ENCODE results near the gene HIPK2.

HIPK2 gene

GRCh38 chr7:139543801-139544603, 233.8 kb downstream of the HIPK2 start:
- DNase-seq (ENCODE audit: low read depth in 2 of 3, low spot score in 1 of 3) = no peak

DNA sequence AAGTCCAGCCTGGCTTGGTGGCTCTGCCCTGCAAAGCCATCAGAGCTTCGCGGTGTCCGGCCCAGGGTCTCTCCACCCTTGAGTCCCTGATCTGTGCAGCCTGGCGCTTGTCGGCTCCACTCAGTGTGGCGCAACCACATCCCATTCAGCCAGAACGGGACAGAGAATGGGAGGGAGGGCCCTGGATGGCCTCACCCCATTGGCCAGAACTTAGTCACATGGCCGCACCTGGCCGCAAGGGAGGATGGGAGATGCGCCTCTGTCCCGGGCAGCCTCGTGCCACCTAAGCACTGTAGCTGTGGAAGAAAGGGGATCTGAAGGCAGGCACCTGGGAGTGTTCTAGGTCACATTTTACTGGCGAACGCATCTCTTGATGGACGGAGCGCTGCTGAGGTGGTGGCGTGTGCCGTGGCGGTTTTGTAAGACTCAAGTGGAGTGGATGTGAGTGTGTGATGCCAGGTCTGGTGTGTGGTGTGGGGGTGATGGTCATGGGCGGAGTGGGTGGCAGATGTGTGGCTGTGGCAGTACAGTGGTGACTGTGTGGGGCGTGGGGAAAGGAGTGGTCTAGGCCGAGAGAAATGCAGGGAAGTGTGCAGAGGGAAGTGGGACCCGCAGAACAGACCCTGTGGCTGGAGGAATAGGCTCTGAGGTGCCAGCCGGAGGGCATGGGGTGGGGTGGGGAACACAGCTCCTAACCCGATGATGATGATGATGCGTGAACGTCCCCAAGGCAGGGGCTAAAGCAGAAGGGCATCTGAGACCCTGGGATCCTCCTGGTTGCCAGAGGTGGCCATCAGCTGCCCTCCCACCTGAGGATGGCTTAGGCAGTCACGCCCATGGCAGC, 235.3 kb downstream of the HIPK2 start:
- no peak for DNase-seq (ENCODE audit: low read depth in 2 of 3, low spot score in 1 of 3)

DNA sequence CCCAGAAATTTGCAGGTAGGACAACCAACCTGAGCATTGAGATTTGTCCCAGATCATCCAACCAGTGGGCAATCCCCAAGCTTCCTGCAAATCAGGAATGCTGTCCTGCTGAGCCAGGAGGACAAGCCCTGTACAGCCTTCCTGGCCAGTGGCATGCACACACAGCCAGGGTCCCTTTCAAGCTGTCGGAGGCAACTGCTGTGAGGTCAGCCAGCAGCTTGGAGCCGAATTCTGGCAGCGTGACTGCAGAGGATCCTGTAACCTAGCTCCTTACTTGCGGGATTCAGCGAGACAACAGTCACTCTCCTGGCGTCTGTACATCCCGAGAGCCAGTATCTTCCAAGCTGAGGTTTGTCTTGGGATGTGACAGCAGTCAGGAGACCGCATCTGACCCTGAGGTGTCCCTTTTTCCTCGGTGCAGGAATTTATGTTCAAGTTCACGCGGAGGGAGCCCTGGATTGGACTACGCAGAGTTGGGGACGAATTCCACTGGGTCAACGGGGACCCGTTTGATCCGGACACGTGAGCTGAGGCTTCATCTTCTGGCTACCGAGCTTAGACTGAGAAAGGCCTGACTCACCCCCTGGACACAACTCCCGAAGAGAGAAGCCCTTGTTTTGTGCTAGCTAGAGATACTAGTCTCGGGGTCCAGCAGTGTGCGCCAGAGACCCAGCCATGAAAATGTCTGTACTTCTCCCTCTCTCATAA, 236.0 kb downstream of the HIPK2 start:
- no peak for DNase-seq (ENCODE audit: low read depth in 2 of 3, low spot score in 1 of 3)

DNA sequence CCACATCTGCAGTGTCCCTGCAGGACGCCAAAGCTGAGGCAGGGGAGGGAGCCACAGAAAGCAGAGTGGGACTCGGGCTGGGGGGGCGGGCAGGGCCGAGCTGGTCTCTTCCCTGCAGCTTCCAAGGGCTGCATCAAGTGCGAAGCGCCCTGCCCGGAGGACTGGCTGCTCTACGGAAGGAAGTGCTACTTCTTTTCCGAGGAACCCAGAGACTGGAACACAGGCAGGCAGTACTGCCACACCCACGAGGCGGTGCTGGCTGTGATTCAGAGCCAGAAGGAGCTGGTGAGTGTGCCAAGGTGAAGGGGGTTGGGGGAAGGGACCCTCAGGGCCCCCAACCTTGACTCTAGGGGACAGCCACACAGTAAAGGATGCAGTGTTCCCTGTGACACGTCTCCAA, 237.6 kb downstream of the HIPK2 start:
- no peak for DNase-seq (ENCODE audit: low read depth in 2 of 3, low spot score in 1 of 3)

GRCh38 chr7:139538881-139539635, 238.7 kb downstream of the HIPK2 start:
- no peak for DNase-seq (ENCODE audit: low read depth in 2 of 3, low spot score in 1 of 3)

- DNase-seq (ENCODE audit: low read depth in 2 of 3, low spot score in 1 of 3) = no peak
Measured at GRCh38 chr7:139536152-139536551, 241.6 kb downstream of the HIPK2 start.

DNA sequence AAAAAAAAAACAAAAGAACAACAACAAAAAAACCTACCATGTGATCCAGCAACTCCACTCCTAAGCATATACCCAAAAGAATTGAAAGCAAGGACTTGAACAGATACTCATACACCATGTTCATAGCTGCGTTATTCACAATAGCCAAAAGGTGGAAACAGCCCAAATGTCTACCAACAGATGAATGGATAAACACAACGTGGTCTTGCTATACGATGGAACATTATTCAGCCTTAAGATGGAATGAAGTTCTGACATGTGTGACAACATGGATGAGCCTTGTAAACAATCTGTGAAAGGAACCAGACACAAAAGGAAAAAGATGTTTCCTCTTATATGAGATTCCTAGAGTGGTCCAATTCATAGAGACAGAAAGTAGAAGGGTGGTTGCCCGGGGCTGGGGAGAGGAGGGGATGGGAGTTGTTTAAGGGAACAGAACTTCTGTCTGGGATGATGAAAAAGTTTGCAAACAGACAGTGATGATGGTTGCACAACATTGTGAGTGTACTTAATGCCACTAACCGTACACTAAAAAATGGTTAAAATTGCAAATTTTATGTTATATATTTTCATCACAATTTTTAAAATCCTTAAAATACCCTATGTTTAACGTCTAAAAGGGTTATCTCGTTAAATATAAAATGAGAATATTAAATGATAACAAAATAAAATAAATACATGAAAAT, 242.7 kb downstream of the HIPK2 start:
- DNase-seq (ENCODE audit: low read depth in 2 of 3, low spot score in 1 of 3) = no peak

- DNase-seq (ENCODE audit: low read depth in 2 of 3, low spot score in 1 of 3) = no peak
Measured at GRCh38 chr7:139534096-139534495, 243.7 kb downstream of the HIPK2 start.

DNA sequence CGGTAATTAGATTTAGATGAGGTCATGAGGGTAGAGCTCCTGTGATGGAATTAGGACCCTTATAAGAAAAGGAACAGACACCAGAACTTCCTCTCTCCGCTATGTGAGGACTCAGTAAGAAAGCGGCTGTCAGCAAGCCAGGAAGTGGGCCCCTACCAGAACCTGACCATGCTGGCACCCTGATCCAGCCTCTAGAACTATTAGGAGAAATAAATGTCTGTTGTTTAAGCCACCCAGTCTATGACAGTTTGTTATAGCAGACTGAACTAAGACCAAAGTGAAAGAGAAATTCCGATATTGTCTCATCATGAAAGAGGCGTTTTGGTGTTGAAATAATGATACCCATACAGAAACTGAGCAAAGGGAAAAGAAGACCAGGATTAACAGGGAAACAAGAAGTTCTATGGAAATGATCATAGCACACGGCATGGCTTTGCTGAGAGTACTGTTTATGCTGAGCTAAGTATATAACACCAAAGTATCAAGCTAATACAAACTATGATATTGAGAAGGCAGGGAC, 245.1 kb downstream of the HIPK2 start:
- no peak for DNase-seq (ENCODE audit: low read depth in 2 of 3, low spot score in 1 of 3)

- no peak for DNase-seq (ENCODE audit: low read depth in 2 of 3, low spot score in 1 of 3)
Measured at GRCh38 chr7:139531094-139531493, 246.7 kb downstream of the HIPK2 start.

DNA sequence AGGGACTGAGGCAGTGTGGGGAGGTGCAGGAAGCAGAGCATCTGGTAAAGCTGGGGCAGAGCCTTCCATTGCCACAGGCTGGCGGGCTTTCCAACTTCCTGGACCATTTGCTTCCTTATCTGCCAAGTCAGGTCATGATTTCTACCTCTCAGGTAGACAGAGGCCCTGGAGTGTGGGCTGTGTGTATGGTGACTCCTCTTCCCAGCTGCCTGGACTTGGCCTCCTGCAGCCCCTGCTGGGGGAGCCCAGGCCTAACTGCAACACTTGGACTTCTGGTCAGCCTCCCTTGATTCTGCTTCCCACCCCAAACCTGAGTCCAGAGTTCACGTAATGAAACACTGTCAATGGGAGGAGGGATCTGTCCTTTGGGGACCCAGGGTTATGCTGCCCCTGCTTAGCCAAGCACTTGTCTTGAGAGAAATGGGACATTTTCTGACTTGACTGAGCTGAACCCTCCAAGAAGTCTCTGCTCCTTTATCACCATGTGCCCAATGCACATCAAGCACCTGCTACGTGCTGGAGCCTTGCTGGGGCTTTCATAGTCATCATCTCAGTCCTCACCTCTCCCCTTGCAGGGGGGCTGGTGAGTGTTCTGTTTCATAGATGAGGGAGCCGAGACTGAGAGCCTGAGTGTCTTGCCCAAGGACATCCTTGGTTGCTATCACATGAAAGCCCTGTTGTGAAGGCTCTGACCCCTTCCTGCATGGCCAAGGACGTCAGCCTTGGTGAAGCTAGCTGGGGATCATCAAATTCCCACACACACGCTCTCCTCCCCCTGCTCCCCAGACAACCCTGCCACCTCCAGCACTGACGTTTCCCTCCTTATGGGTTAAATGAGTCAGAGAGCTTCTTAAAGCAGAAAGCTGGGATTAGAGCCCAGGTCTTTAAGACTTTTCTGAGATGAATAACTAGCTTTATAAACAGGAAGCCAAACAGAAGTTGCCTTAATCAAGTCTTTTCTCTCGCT, 250.9 kb downstream of the HIPK2 start:
- DNase-seq (ENCODE audit: low read depth in 2 of 3, low spot score in 1 of 3) = no peak

DNA sequence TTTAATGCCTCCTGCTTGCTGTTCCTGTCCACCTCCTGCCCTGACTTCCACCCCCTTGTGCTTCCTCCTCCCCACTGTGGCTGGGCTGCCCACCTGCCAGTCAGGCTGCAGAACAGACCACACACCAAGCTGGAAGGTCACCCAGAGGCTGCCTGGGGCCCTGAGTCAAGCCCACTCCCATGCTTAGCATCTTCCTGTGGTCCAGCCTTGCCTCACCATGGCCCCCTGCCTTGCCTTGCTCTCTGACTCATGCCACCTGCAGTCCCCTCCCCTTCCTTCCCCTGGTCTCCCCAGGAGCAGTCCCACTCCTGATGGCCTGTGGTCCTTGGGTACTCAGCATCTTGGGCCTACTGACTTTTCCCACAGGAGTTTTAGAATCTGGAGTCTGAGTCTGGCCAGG, 252.0 kb downstream of the HIPK2 start:
- no peak for DNase-seq (ENCODE audit: low read depth in 2 of 3, low spot score in 1 of 3)

DNA sequence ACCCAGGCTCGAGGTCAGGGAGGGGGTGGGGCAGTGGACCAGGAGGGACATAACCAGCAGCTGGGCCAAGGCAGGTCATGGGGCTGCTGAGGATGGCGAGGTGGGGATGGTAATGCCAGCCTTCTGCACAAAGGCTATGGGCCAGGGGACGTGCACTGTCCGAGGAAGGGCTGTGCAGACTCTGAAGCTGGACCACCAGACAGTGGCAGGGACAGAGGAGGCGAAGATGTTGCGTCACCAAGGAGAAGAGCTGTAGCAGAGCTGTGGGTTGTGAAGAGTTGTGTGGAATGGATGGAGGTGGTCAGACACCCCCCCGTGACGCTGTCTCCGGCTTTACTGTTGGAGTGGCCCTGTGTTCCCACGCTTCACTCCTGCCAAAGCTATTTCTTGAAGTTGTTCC, 252.6 kb downstream of the HIPK2 start:
- DNase-seq (ENCODE audit: low read depth in 2 of 3, low spot score in 1 of 3) = no peak

DNA sequence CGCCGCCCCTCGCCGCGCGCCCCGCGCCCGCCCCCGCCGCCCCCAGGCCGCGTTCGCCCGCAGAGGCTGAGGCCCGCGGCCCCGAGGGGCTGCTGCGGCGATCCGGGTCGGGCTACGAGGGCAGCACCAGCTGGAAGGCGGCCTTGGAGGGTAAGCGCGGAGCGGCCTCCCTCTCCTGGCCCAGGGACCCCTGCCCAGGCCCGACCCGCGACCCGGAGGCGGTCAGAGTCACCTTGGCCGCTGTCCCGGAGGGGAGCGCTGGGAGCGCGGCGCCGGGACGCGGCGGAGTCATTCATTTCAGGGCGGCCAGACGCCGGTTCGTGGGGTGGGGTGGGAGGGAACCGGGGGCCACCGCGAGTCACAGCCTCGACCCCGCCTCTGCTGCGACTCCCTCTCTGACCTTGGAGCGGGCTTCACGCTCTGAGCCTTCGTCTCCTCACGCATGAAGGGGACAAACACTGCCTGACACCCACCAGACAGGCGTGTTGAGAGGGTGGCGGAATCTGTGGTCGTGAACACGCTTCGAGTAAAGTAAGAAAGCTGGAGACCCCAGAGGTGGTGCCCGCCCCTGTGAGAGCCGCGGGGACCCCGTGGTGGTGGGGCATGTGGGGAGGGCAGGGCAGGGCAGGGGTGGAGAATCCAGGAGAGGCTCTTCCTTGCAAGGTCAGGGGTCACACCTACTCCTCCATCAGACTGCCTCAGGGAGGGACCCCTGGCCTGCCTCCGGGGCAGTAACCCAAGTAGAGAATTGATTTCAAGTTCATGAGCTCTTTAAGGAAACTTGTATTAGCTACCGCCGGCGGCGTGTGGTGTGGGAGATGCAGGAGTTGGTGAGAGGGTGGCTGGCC, 253.6 kb downstream of the HIPK2 start:
- DNase-seq (ENCODE audit: low read depth in 2 of 3, low spot score in 1 of 3) = no peak

DNA sequence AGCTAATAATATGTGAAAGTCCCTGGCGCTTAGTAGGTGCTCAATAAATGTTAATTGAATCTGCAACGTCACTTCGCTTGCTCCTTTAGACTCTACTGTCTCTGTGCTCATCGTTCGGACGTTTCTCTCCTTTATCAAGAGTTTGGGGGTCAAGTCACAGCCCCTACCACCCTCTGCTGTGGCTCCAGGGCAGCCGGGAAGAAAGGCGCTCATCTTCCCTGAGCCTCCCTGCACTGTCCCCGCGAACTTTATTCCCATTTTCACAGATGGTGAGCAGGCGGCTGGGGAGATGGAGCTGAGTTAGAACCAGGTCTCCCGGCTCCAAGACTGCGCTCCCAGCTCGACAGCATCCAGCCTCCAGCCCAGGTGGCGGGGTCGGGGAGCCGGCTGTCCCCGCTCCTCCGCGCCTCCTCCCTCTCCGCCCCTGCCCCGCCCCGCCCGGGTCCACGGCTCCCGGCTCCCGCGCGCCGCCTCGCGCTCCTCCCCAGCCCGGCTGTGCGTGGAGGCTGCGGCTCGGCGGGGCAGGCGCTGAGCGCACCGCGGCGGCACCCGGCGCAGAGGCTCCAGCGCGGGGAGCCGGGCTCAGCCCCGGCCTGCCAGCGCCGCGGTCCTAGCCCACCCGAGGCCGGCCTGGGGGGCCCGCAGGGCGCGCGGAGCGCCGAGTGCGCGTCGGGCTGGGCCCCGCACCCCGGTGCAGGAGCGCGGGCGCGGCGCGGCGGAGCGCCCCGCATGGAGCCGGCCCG, 254.4 kb downstream of the HIPK2 start, which contains the start of gene CLEC2L:
Gene CLEC2L (plus strand): TSS at position 487 of the 743 bp plus-strand sequence. CDS start 243 bp downstream, at position 730.
- peak in 1 of 3 donors; percentile 5 for DNase-seq (ENCODE audit: low read depth in 2 of 3, low spot score in 1 of 3)

- no peak for DNase-seq (ENCODE audit: low read depth in 2 of 3, low spot score in 1 of 3)
Measured at GRCh38 chr7:139522830-139523198, 255.0 kb downstream of the HIPK2 start.

- DNase-seq (ENCODE audit: low read depth in 2 of 3, low spot score in 1 of 3) = no peak
Measured at GRCh38 chr7:139521439-139521838, 256.4 kb downstream of the HIPK2 start.

Measured in stimulated activated CD4-positive, alpha-beta T cell treated with anti-CD3 and anti-CD28 coated beads, Interleukin-12 subunit alpha, Interleukin-12 subunit beta, amount 100 ng/mL, for 48 hours (primary cell).